ENCODE measurements around the gene PTX4.

Gene PTX4

GRCh38 chr16:1512774-1513173 lies 24.0 kb upstream of the PTX4 start:
- no peak for TF ChIP-seq CTCF (conservative IDR thresholded peaks at IDR 0.05; ENCODE audit: control insufficient read depth, insufficient read depth, low read depth, low read length)
- no peak overlapping the region for H3K4me3 ChIP-seq (ENCODE audit: control insufficient read depth, low read depth, low read length)
- no peak for DNase-seq (ENCODE audit: low read depth)

GRCh38 chr16:1511662-1512569 lies 23.2 kb upstream of the PTX4 start:
- TF ChIP-seq CTCF (conservative IDR thresholded peaks at IDR 0.05; ENCODE audit: control insufficient read depth, insufficient read depth, low read depth, low read length) = no peak
- no peak overlapping the region for H3K4me3 ChIP-seq (ENCODE audit: control insufficient read depth, low read depth, low read length)
- no peak for DNase-seq (ENCODE audit: low read depth)

- H3K4me3 ChIP-seq (ENCODE audit: control insufficient read depth, low read depth, low read length) = no peak overlapping the region
- DNase-seq (ENCODE audit: low read depth) = no peak
- TF ChIP-seq CTCF (conservative IDR thresholded peaks at IDR 0.05; ENCODE audit: control insufficient read depth, insufficient read depth, low read depth, low read length) = no peak
These were observed 22.2 kb upstream of the PTX4 start for GRCh38 chr16:1510941-1511351.

GRCh38 chr16:1510272-1510671 lies 21.5 kb upstream of the PTX4 start:
- DNase-seq (ENCODE audit: low read depth) = no peak
- no peak for TF ChIP-seq CTCF (conservative IDR thresholded peaks at IDR 0.05; ENCODE audit: control insufficient read depth, insufficient read depth, low read depth, low read length)
- no peak overlapping the region for H3K4me3 ChIP-seq (ENCODE audit: control insufficient read depth, low read depth, low read length)

- H3K4me3 ChIP-seq (ENCODE audit: control insufficient read depth, low read depth, low read length) = no peak overlapping the region
- DNase-seq (ENCODE audit: low read depth) = no peak
- no peak for TF ChIP-seq CTCF (conservative IDR thresholded peaks at IDR 0.05; ENCODE audit: control insufficient read depth, insufficient read depth, low read depth, low read length)
These were observed 20.8 kb upstream of the PTX4 start for GRCh38 chr16:1509307-1510221.

- TF ChIP-seq CTCF (conservative IDR thresholded peaks at IDR 0.05; ENCODE audit: control insufficient read depth, insufficient read depth, low read depth, low read length) = no peak
These were observed 19.9 kb upstream of the PTX4 start for GRCh38 chr16:1508494-1509187.

More at GRCh38 chr16:1508494-1509187, 19.9 kb upstream of the PTX4 start:
- DNase-seq (ENCODE audit: low read depth) = no peak
- H3K4me3 ChIP-seq (ENCODE audit: control insufficient read depth, low read depth, low read length) = no peak overlapping the region

Data from fibroblast of mammary gland (primary cell).